HPDE6-E6E7 (cell line): ENCODE results near the gene MLXIP.
A peak's percentile ranks its signal among the peaks of the same experiment; 100 is the strongest.
"Not testable (repeated sequence)": the region's sequence is repeated elsewhere in the genome, so short reads cannot be mapped to it uniquely, and the experiment has no call there.

Experiments
- DNase-seq: peaks from one replicate; pipeline ENCODE4 v3.0.0; 2011; ENCODE audit warnings: missing footprints; ENCODE audit errors: extremely low spot score

Gene MLXIP

GRCh38 chr12:122054842-122055520 is 23.6 kb upstream of the MLXIP start:
- no peak for DNase-seq

GRCh38 chr12:122056406-122056805 is 22.1 kb upstream of the MLXIP start:
- DNase-seq: not testable (repeated sequence)

- no peak for DNase-seq
These were observed 21.4 kb upstream of the MLXIP start for GRCh38 chr12:122057007-122057735.

- DNase-seq: no peak
These were observed 20.8 kb upstream of the MLXIP start for GRCh38 chr12:122057769-122058168.

GRCh38 chr12:122058549-122059149 is 19.9 kb upstream of the MLXIP start:
- no peak for DNase-seq

- no peak for DNase-seq
These were observed 19.2 kb upstream of the MLXIP start for GRCh38 chr12:122059203-122059960.

GRCh38 chr12:122060081-122060501 is 18.5 kb upstream of the MLXIP start:
- DNase-seq: no peak

- no peak for DNase-seq
These were observed 17.3 kb upstream of the MLXIP start for GRCh38 chr12:122061253-122061652.

GRCh38 chr12:122062832-122063693 is 15.5 kb upstream of the MLXIP start:
- peak; percentile 87 for DNase-seq

- no peak for DNase-seq
These were observed 14.9 kb upstream of the MLXIP start for GRCh38 chr12:122063694-122064024.

GRCh38 chr12:122064025-122064777 is 14.4 kb upstream of the MLXIP start:
- DNase-seq: peak; percentile 90

- DNase-seq: peak; percentile 68
These were observed 13.6 kb upstream of the MLXIP start for GRCh38 chr12:122064780-122065588.

- no peak for DNase-seq
These were observed 11.0 kb upstream of the MLXIP start for GRCh38 chr12:122067548-122067947.

GRCh38 chr12:122067966-122068365 is 10.6 kb upstream of the MLXIP start:
- no peak for DNase-seq

- no peak for DNase-seq
These were observed 6.3 kb upstream of the MLXIP start for GRCh38 chr12:122072031-122072970.

- no peak for DNase-seq
These were observed 4.7 kb upstream of the MLXIP start for GRCh38 chr12:122073815-122074214.

- no peak for DNase-seq
These were observed 1.6 kb upstream of the MLXIP start for GRCh38 chr12:122076743-122077495.

- no peak for DNase-seq
These were observed 526 bp downstream of the MLXIP start for GRCh38 chr12:122079033-122079531.
